ENCODE measurements around the gene SOBP.
"Not testable (repeated sequence)": the region's sequence is repeated elsewhere in the genome, so short reads cannot be mapped to it uniquely, and the experiment has no call there.

The SOBP gene

GRCh38 chr6:107466062-107466461 is 23.9 kb upstream of the SOBP start:
- no peak for DNase-seq (ENCODE audit: low spot score)
- ChIA-PET POLR2A (ENCODE audit: low non-redundant PET) (no interaction called here), CTCF (no interaction called here)
- H3K27ac ChIP-seq: no peak overlapping the region
- TF ChIP-seq CTCF (conservative IDR thresholded peaks at IDR 0.05; ENCODE audit: low read depth): no peak

GRCh38 chr6:107470364-107470763 is 19.6 kb upstream of the SOBP start:
- ChIA-PET CTCF (no interaction called here), POLR2A (ENCODE audit: low non-redundant PET) (interaction anchor here (1.6 kb wide), 1 partner anchor 11 kb away, joined by 5 read pairs; the partner anchor contains the start of gene PDSS2)
- TF ChIP-seq CTCF (conservative IDR thresholded peaks at IDR 0.05; ENCODE audit: low read depth): no peak
- H3K27ac ChIP-seq: no peak overlapping the region
- no peak for DNase-seq (ENCODE audit: low spot score)

GRCh38 chr6:107473660-107474059 is 16.3 kb upstream of the SOBP start:
- CTCF ChIA-PET: interaction anchor here (0.7 kb wide), 1 partner anchor 365 kb away, joined by 4 read pairs; no protein-coding TSS in a partner anchor
- TF ChIP-seq CTCF (conservative IDR thresholded peaks at IDR 0.05; ENCODE audit: low read depth): no peak
- DNase-seq (ENCODE audit: low spot score): no peak
- H3K27ac ChIP-seq: no peak overlapping the region
- POLR2A ChIA-PET (ENCODE audit: low non-redundant PET): no interaction called here

- DNase-seq (ENCODE audit: low spot score); POLR2A ChIA-PET (ENCODE audit: low non-redundant PET); CTCF ChIA-PET; H3K27ac ChIP-seq: not testable (repeated sequence)
Measured at GRCh38 chr6:107475360-107475759, 14.6 kb upstream of the SOBP start.

DNA sequence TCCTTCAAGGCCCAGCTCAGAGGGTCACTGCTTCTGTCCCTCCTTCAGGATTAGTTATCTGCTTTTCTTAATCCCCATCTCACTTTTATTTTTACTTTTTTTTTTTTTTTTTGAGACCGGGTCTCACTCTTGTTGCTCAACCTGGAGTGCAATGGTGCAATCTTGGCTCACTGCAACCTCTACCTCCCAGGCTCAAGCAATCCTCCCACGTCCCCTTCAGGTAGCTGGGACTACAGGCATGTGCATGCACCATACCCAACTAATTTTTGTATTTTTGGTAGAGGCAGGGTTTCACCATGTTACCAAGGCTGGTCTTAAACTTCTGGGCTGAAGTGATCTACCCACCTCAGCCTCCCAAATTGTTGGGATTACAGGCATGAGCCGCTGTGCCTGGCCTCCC is 14.1 kb upstream of the SOBP start:
- DNase-seq (ENCODE audit: low spot score); POLR2A ChIA-PET (ENCODE audit: low non-redundant PET); H3K27ac ChIP-seq; CTCF ChIA-PET: not testable (repeated sequence)

- POLR2A ChIA-PET (ENCODE audit: low non-redundant PET): no interaction called here
- CTCF ChIA-PET: interaction anchor here (0.6 kb wide), 1 partner anchor 61 kb away, joined by 3 read pairs; no protein-coding TSS in a partner anchor
- DNase-seq (ENCODE audit: low spot score): no peak
- TF ChIP-seq CTCF (conservative IDR thresholded peaks at IDR 0.05; ENCODE audit: low read depth): no peak
- no peak overlapping the region for H3K27ac ChIP-seq
Measured at GRCh38 chr6:107479089-107479690, 10.7 kb upstream of the SOBP start.

DNA sequence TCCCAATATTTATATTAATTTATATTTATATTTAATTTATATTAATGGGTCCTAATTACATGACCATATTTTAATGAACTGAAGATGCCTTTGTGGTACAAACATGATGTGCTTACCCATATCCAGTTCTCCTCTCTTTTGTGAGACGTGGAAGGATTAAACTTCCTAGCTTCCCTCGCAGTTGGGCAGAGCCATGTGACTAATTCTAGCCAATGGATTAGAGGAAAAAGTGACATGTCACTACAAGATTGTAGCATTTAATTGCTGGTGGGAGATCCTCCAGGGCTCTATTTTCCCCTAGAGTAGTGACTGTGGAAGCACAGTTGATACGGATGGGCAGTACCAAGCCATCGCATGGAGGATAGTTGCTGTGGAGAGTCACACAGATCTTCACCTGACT is 4.8 kb upstream of the SOBP start:
- DNase-seq (ENCODE audit: low spot score): no peak
- no peak overlapping the region for H3K27ac ChIP-seq
- POLR2A ChIA-PET (ENCODE audit: low non-redundant PET): no interaction called here
- CTCF ChIA-PET: no interaction called here
- TF ChIP-seq CTCF (conservative IDR thresholded peaks at IDR 0.05; ENCODE audit: low read depth): no peak
